Upper lobe of right lung (tissue), 1 donor: ENCODE data around the gene LYPD4. TPM values are rescaled to one million over a fixed set of nuclear protein-coding genes. Genes with fewer than 3 reads are reported as not detected.

ENCODE experiments used
- ATAC-seq: fragments of 200-7000 bp; cut with Tn5 transposase; one replicate; pipeline ENCODE4 v1.9.1; 2020; ENCODE audit warnings: mild to moderate bottlenecking, moderate library complexity
- DNase-seq: peaks from one replicate; pipeline ENCODE4 v3.0.0-alpha.2; 2020
- H3K27ac ChIP-seq: fragments of 200-600 bp; one replicate; pipeline ENCODE4 v1.8.0; 2022
- H3K27me3 ChIP-seq: fragments of 200-600 bp; one replicate; pipeline ENCODE4 v1.8.0; 2022; ENCODE audit warnings: mild to moderate bottlenecking
- H3K36me3 ChIP-seq: fragments of 200-600 bp; one replicate; pipeline ENCODE4 v1.8.0; 2022
- H3K4me1 ChIP-seq: fragments of 200-600 bp; one replicate; pipeline ENCODE4 v1.8.0; 2022
- H3K4me3 ChIP-seq: fragments of 200-600 bp; one replicate; pipeline ENCODE4 v1.8.0; 2022; ENCODE audit warnings: mild to moderate bottlenecking
- H3K9me3 ChIP-seq: fragments of 200-600 bp; one replicate; pipeline ENCODE4 v1.8.0; 2022
- CTCF ChIP-seq: fragments of 200-600 bp; IDR thresholded peaks from one replicate; pipeline ENCODE4 v1.8.0; 2022; ENCODE audit warnings: antibody characterized with exemption
- intact Hi-C: fragments of 100-400 bp; cut with DNase I; formaldehyde crosslinking; loops from one replicate; pipeline ENCODE4 v1.11.0; 2022
- total RNA-seq: library from RNA; stranded (reverse); fragmentation: NEBNext Ultra II Directional; extraction: Animal tissue kit (Norgen Biotek cat#: 25700); gene quantifications from one replicate; pipeline ENCODE4 v1.2.1, GENCODE V29; 2021
- donor health status: DM: no; HTN: yes; CAD: no; lungs with severe emphysema.

LYPD4 gene
- total RNA-seq, 1 donor from 2014 or later: not detected

GRCh38 chr19:41883463-41883820 is 39.0 kb upstream of the LYPD4 start:
- Histone ChIP-seq H3K4me1 (peaks cover 45% of the 10 kb centered on the region), H3K9me3 (no peaks in the 10 kb centered on the region), H3K27me3 (no peaks in the 10 kb centered on the region), H3K27ac (peak overlapping the region; percentile 94), H3K36me3 (peaks cover 6% of the 10 kb centered on the region), H3K4me3 (peak overlapping the region; percentile 99)
- intact Hi-C loops: no loop called here
- DNase-seq (no peak), ATAC-seq (no peak)
- TF ChIP-seq CTCF: no peak

- TF ChIP-seq CTCF: no peak
- no peaks in the 10 kb centered on the region for H3K27me3 ChIP-seq
- H3K27ac ChIP-seq: peak within 1 kb of the TSS; percentile 94
- ATAC-seq: peak; percentile 56
- peak; percentile 92 for DNase-seq
- H3K4me3 ChIP-seq: peak within 1 kb of the TSS; percentile 99
- H3K4me1 ChIP-seq: peaks cover 41% of the 10 kb centered on the region
- intact Hi-C loops: no loop called here
- no peaks in the 10 kb centered on the region for H3K9me3 ChIP-seq
- no peaks in the 10 kb centered on the region for H3K36me3 ChIP-seq
These were observed 38.3 kb upstream of the LYPD4 start, which contains the start of gene ARHGEF1 for GRCh38 chr19:41882568-41883462. TSS of gene ARHGEF1 (plus strand) at chr19:41883184. CDS start at chr19:41888083, 4,899 bp downstream.

- Histone ChIP-seq H3K27ac (no peak overlapping the region), H3K4me1 (peaks cover 17% of the 10 kb centered on the region), H3K36me3 (no peaks in the 10 kb centered on the region), H3K27me3 (no peaks in the 10 kb centered on the region), H3K9me3 (no peaks in the 10 kb centered on the region), H3K4me3 (no peak overlapping the region)
- no peak for DNase-seq
- ATAC-seq: no peak
- TF ChIP-seq CTCF: no peak
- intact Hi-C loops: no loop called here
These were observed 35.8 kb upstream of the LYPD4 start for GRCh38 chr19:41880329-41880708.

- Histone ChIP-seq H3K27ac (no peak overlapping the region), H3K27me3 (no peaks in the 10 kb centered on the region), H3K4me1 (peaks cover 11% of the 10 kb centered on the region), H3K9me3 (no peaks in the 10 kb centered on the region), H3K4me3 (no peak overlapping the region), H3K36me3 (no peaks in the 10 kb centered on the region)
- intact Hi-C loops: no loop called here
- ATAC-seq (no peak), DNase-seq (no peak)
- no peak for TF ChIP-seq CTCF
These were observed 35.3 kb upstream of the LYPD4 start for GRCh38 chr19:41879670-41880328.

GRCh38 chr19:41879080-41879479 is 34.6 kb upstream of the LYPD4 start:
- Histone ChIP-seq H3K4me1 (peaks cover 7% of the 10 kb centered on the region), H3K27ac (no peak overlapping the region), H3K9me3 (no peaks in the 10 kb centered on the region), H3K4me3 (no peak overlapping the region), H3K27me3 (no peaks in the 10 kb centered on the region), H3K36me3 (no peaks in the 10 kb centered on the region)
- intact Hi-C loops: no loop called here
- no peak for DNase-seq
- TF ChIP-seq CTCF: no peak
- ATAC-seq: no peak
